GM21360 (cell line): ENCODE results near the gene MATCAP1.
A peak's percentile ranks its signal among the peaks of the same experiment; 100 is the strongest.

Source experiments
- ATAC-seq: cut with Tn5 transposase; IDR thresholded peaks from one replicate; pipeline ENCODE4 v1.9.1; 2021; ENCODE audit warnings: mild to moderate bottlenecking, moderate library complexity; ENCODE audit not compliant: unreplicated experiment

The MATCAP1 gene

GRCh38 chr16:67174706-67175231 is 9.0 kb downstream of the MATCAP1 start:
- no peak for ATAC-seq

DNA sequence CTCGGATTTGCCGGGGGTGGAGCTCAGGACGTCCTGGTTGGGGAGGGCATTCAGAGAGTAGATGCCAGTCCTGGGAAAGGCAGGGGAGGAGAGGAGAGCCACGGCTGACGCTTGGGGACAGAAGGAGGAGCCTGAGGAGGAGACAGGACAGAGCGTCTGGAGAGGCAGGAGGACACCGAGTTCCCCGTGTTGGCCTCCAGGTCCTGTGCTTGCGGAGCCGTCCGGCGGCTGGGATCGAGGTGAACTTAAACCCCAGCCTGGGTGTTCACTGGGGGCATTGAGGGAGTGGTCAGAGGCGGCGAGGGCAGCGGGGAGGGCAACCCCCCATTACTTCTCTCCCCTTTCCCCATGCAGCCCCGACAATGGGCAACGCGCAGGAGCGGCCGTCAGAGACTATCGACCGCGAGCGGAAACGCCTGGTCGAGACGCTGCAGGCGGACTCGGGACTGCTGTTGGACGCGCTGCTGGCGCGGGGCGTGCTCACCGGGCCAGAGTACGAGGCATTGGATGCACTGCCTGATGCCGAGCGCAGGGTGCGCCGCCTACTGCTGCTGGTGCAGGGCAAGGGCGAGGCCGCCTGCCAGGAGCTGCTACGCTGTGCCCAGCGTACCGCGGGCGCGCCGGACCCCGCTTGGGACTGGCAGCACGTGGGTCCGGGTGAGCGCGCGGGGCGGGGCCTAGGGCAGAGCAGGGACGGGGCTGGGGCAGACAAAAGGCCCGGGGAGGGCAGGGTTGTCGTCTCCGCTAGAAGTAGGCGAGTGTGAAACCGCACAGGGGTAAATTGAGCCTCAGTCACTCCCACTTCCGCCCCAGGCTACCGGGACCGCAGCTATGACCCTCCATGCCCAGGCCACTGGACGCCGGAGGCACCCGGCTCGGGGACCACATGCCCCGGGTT is 9.7 kb downstream of the MATCAP1 start:
- ATAC-seq: peak; percentile 42

DNA sequence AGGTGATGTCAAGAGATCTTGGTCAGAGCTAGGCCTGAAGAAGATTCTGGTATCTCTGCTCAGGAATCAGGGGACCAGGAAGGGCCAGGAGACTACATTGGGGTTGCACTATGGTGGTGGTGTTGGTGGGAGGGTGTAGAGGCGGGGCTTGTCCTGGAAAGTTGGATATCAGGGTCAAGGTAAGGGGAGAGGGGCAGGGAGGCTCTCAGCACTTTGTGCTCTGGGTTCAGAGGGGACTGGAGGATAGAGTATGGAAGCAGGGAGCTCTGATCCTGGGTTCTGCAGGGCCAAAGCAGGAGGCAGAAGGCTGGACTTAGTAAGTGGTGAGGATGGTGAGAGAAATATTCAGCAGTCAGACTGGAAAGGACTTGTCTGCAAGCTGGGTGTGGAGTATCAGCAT is 10.4 kb downstream of the MATCAP1 start:
- ATAC-seq: no peak

- peak; percentile 1 for ATAC-seq
These were observed 12.7 kb downstream of the MATCAP1 start for GRCh38 chr16:67170949-67171649.

- peak; percentile 35 for ATAC-seq
These were observed 13.4 kb downstream of the MATCAP1 start, which contains the start of gene NOL3 for GRCh38 chr16:67170168-67170948. Gene NOL3 (plus strand): TSS chr16:67170538.

DNA sequence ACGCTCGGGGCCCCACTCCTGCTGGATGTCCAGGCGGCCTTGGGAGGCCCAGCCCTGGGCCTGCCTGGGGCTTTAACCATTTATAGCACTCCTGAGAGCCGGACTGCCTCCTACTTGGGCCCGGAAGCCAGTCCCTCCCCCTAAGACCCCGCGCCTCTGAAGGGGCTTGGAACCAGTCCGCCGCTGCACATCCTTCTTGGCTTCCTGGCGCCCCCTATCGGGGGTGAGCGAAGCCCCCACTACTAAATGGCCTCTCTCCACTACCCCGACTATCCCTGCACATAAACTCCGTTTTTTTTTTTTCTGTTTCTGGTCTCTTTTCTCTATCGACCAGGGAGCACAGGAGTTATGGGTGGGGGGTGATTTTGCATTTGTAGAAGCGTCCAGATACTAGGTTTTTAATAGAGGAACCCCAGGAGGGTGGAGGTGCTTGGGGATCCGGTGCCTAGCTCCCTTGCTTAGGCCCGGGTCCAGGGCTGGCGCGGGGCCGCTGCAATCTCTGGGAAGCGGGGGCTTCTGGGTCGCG is 14.1 kb downstream of the MATCAP1 start:
- ATAC-seq: no peak

- no peak for ATAC-seq
These were observed 14.7 kb downstream of the MATCAP1 start for GRCh38 chr16:67169011-67169451.

DNA sequence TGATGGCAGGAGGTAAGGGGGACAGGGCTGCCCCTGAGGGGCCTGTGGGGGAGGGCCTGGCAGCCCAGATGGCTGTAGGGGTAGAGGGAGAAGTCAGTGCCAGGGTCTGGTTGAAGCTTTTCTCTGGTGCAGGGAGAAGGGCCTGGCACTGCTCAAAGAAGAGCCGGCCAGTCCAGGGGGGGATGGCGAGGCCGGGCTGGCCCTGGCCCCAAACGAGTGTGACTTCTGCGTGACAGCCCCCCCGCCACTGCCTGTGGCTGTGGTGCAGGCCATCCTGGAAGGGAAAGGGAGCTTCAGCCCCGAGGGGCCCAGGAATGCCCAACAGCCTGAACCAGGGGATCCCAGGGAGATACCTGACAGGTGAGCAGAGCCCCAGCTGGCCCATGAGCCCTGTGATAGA is 16.2 kb downstream of the MATCAP1 start:
- no peak for ATAC-seq

GRCh38 chr16:67166598-67167168 is 17.1 kb downstream of the MATCAP1 start:
- no peak for ATAC-seq

DNA sequence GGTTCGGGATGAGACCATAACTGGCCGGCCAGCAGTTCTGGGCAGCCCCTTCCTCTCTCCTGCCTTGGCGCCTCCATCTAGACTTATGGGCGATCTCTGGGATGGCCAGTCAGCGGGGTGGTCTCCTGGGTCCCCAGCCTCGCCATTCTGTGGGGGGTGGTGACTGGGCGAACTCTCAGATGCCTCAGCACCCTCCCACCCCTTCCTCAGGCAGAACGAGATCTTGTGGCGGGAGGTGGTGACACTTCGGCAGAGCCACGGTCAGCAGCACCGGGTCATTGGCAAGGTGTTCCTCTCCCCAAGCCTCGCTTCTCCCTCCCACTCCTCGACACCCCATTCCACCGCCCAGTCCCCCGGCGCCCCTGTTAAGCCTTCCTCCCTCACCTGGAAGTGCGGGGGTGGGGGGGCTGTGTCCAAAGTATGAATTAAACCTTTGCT is 17.6 kb downstream of the MATCAP1 start:
- no peak for ATAC-seq

DNA sequence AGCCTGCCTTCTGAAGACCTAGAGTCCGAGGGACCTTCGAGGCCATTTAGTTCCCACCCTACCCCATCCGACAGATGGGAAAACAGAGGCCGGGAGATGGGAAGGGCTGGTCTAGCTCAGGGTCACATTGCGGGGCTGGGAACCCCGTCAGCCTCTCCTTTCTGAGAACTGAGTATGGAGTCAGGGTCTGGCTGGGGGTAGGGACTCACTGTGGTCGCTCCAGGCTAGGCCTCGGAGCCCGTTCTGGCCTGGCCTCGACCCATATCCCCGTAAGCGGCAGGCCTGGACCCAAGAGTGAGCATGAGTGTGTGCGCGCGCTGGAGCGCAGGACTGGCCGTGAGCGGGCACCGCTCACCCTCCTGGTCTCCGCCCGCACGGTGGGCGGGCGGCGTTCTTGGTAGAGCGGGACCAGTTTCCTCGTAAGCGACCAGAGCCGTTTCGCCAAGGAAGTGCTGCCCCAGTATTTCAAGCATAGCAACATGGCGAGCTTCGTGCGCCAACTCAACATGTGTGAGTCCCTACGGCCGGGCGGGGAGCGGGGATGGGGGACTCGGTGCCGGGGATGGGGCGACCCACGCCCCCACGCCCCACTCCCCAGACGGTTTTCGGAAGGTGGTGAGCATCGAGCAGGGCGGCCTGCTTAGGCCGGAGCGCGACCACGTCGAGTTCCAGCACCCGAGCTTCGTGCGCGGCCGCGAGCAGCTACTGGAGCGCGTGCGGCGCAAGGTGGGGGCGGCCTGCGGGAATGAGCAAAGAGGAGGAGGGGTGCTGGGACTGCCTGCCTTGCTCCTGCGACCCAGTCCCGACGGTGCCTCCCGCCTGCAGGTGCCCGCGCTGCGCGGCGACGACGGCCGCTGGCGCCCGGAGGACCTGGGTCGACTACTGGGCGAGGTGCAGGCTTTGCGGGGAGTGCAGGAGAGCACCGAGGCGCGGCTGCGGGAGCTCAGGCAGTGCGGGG is 18.4 kb downstream of the MATCAP1 start:
- no peak for ATAC-seq

- ATAC-seq: no peak
These were observed 19.1 kb downstream of the MATCAP1 start, which contains the start of gene HSF4 for GRCh38 chr16:67164599-67165061. Gene HSF4 (plus strand): TSS chr16:67164745. CDS start chr16:67164812, 67 bp downstream.

DNA sequence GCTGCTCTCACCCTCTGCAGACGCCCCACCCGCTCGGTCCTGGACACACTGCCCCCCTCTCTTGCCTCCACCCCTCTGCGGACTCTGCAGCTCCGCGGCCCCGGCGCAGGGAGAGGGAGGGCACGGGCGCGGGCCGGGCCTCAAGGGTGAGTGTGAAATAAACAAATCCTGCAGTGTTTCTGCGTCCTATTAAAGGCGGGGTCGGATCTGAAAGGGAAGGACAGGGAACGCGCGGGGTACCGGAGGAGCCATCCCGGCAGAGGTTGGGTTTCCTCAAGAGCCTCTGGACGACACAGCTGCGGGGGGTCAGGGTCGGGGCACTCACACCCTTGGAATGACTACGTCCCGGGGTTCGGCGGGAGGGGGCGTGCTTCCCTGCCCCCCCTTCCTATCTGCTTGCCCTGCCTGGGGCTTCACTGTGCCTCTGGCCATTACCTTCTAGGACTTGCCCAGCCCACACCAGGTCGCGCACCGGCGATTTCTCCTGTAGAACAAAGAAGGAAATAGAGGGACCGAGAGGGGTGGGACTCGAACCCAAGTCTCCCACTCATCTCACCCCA is 19.7 kb downstream of the MATCAP1 start:
- ATAC-seq: no peak

GRCh38 chr16:67163164-67163998 is 20.4 kb downstream of the MATCAP1 start:
- no peak for ATAC-seq

DNA sequence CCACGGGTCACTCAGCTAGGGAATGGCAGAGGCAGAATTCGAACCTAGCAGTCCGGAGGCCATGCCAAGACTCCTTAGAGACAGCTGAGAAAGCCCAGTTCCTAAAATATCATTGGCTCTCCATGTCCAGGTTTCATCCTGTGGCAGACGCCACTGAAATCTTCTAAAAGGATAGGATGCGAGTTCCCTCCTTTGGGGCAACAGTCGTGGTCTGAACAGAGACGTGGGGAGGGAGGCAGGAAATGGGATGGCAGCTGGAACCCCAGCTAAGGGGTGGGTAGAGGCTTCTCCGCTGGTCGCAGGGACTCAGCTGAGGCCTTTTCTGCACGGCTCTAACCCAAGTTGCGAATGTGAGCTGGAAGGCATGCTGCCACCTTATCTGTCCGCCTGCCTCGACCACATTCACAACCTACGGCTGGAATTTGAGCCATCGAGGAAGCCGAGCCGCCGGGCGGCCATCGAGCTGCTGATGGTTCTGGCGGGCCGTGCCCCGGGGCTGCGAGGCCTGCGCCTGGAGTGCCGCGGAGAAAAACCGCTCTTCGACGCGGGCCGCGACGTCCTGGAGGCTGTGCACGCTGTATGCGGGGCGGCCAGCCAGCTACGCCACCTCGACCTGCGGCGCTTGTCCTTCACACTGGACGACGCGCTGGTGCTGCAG is 21.1 kb downstream of the MATCAP1 start:
- no peak for ATAC-seq

- no peak for ATAC-seq
These were observed 22.1 kb downstream of the MATCAP1 start for GRCh38 chr16:67161595-67162058.
